ENCODE measurements around the gene INO80C.
"Not testable (repeated sequence)": the region's sequence is repeated elsewhere in the genome, so short reads cannot be mapped to it uniquely, and the experiment has no call there.

The INO80C gene

DNA sequence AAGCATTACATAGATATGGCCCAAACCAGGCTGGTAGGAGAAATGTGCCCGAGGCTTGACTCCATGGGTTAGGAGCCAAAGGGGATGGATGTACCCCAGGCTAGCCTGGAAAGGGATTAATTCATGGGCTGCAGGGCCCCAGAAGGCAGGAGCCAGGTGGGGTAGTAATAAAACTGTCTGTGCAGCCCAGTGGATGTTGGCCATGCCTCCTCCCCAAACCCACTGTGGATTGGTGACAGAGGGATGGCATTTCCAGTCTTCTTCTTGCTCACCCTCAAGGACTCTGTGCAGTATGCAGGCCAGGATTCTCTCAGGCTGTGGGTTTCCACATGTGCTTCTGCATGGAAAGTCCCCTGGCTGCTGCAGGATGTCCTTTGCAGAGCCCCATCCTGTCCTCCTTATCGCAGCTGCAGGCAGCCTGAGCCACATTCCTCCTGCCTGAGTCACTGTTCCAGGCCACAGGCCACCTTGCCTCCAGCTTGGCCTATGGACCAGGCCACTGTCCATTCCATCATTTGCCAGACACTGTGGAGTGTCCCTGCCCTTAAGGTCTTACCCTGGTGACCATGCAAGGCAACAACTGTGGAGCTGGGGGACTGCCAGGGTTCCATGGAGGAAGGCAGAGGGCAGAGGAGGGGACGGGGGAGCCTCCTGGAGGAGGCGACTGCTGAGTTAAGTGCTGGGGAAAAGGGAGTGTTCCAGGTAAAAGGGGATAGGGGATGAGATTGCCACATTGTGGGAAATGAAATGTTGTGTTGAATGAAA lies 38.9 kb downstream of the INO80C start:
- DNase-seq (ENCODE audit: low read depth) = no peak

DNA sequence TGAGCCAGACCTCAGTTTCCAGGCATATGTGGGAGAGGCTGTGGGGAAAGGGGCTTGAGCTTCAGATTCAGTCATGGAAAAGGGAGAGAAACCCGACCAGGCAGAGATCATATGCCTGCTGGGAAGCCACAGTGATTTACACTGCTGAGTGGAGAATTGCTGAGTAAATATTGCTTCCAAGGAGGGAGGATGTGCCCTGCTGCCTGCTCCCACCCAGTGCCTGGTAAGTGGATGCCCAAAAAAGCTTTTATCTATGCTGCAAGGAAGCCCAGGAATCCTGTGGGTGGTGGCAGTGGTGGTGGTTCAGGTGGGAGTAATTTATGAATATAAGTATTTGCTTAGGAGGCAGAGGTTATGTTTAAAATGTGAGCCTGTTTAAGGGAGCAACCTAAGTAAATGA lies 39.5 kb downstream of the INO80C start:
- DNase-seq (ENCODE audit: low read depth) = no peak

GRCh38 chr18:35457140-35457704 lies 40.5 kb downstream of the INO80C start:
- no peak for DNase-seq (ENCODE audit: low read depth)

DNA sequence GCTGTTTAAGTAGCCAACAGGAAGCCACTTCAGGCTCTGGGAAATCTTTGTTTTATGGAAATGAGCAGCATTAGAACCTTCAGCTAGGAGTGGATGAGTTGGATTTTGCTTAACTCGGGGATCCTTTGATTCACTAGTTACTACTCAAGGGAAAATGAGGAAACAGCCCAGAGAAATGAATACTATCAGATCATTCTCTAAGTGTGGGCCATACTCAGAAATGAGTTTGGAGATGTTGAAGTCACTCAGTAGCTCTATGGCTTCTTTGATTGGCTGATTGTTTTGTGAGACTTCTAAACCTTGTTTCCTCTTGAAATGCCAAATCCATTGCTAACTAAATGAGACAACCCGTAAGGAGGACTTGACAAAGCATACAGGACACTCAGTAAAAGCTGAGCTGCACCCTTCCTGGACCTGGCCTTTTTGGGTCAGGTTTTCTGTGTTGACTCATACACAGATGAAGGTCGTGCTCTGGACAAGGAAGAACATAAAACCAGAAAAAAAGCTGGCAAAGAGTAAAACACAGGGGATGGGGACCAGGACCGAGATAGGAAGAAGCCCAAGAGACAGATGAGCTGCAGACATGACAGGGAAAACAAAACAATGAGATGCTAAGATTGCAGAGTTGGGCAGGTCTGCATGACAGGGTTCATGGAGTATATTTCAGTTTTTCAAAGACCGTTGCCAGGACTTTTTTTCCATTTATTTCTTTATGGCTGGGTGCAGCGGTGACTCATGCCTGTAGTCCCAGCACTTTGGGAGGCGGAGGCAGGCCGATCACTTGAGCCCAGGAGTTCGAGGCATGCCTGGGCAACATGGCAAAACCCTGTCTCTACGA lies 41.6 kb downstream of the INO80C start:
- DNase-seq (ENCODE audit: low read depth) = no peak

DNA sequence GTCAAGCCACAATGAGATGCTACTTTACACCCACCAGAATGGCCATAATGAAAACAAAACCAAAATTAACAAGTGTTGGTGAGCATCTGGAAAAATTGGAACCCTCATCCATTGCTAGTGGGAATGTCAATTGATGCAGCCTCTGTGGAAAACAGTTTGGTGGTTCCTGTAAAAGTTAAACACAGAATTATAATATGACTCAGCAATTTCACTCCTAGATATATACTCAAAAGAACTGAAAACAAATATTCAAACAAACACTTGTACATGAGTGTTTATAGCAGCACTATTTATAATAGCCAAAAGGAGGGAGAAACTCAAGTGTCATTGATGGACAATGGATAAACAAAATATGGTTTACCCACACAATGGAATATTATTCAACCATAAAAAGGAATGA lies 43.0 kb downstream of the INO80C start:
- DNase-seq (ENCODE audit: low read depth) = no peak

GRCh38 chr18:35453065-35453464 lies 44.7 kb downstream of the INO80C start:
- not testable (repeated sequence) for DNase-seq (ENCODE audit: low read depth)

DNA sequence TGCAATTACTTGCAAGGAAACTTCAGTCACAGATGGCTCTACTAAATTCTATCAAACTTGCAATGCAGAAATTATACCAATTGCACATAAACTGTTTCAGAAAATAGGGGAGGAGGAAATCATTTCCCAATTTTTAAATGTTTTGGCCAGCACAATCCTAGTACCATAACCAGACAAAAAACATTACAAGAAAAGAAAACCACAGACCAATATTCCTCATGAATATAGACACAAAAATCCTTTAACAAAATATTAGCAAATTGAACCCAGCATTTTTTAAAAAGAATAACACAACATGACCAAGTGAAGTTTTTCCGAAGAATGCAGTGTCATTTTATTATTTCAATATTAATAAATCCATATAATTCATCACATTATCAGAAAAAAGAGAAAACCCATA lies 45.8 kb downstream of the INO80C start:
- no peak for DNase-seq (ENCODE audit: low read depth)

DNA sequence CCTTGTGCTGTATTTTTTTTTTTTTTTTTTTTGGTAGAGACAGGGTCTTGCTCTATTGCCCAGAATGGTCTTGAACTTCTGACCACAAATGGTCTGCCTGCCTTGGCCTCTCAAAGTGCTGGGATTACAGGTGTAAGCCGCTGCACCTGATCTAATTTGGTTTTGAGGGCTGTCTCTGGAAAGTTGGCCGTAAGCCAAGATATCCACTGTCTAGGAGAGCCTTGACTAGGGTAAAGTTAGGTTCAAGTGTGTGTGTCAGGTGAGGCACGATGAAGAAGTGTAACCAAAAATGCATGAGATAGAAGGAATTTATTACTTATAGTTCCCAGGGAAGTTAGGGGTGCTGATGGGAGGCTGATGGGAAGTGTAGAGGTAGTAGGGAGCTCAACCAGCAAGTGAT lies 46.7 kb downstream of the INO80C start:
- DNase-seq (ENCODE audit: low read depth) = no peak

DNA sequence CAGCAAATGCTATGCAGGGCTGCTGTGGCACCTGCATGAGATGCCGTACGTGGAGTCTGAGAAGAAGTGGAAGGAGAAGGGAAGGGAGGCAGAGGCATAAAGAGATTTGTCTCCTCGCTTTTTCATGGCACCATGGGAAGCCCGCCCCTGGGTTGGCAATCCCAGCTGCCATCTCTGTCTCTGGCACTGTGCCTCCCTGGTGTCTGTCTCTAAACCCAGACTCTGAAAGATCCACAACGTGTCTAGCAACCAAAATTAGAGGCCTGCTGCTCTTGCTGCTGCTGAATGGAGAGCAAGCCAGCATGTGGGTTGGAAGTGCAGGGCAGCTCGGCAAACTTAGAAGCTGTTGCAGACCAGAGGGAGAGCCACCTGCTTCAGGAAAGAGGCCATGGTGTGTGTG lies 53.1 kb downstream of the INO80C start:
- no peak for DNase-seq (ENCODE audit: low read depth)

GRCh38 chr18:35443847-35444246 lies 53.9 kb downstream of the INO80C start:
- no peak for DNase-seq (ENCODE audit: low read depth)

- no peak for DNase-seq (ENCODE audit: low read depth)
Observed at GRCh38 chr18:35443434-35443833, 54.3 kb downstream of the INO80C start.

- no peak for DNase-seq (ENCODE audit: low read depth)
Observed at GRCh38 chr18:35442701-35443100, 55.1 kb downstream of the INO80C start.

GRCh38 chr18:35441857-35442595 lies 55.7 kb downstream of the INO80C start:
- no peak for DNase-seq (ENCODE audit: low read depth)

DNA sequence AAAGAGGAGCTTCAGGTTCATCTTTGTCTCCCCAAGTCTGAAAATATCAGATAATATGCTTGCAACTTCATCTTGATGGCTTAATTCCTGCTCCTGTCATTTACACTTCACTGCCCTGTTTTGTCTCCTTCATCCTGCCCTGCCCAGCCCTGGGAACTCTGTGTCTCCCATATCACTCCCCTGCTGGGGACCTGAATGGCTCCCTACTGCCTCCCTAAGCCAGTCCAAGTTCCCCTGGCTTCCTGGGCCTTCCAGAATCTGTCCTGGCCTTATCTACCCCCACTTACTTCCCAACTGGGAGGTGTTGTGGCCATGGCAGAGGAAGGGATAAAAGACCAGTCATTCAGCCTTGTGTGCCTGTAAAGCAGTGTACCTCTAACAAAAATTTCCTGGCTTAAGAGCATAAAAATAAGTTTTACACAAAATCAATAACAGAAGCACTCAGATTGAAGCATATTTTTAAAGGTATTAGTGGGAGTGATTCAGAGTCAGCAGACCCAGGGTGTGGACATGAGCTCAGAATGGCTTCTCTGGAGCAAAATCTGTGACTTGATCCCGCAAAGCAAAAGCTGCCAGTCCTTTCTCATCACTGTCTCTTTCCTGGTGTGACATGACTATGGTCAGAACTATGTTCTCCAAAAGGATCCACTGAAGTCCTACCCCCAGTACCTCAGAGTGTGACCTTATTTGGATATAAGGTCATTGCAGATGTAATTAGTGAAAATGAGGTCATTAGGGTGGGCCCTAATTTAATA lies 59.1 kb downstream of the INO80C start:
- DNase-seq (ENCODE audit: low read depth) = no peak

DNA sequence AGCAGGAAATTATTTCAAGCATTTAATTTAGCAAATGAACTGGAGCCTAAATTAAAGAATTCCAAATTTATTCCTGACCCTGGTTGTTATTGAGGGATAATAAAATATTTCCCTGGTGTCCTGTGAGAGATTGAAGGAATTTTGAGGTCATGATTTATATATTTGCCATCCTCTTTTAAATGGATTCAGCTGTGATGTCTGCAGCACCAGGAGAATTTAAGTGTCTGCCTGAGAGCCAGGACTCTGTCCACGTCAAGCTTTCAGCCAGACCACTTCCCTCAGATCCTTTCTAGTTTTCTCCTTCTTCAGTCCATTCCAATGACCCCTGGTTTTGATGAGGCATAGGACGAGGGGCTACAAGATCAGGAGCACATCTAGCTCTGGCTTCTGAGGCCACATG lies 59.9 kb downstream of the INO80C start:
- no peak for DNase-seq (ENCODE audit: low read depth)

DNA sequence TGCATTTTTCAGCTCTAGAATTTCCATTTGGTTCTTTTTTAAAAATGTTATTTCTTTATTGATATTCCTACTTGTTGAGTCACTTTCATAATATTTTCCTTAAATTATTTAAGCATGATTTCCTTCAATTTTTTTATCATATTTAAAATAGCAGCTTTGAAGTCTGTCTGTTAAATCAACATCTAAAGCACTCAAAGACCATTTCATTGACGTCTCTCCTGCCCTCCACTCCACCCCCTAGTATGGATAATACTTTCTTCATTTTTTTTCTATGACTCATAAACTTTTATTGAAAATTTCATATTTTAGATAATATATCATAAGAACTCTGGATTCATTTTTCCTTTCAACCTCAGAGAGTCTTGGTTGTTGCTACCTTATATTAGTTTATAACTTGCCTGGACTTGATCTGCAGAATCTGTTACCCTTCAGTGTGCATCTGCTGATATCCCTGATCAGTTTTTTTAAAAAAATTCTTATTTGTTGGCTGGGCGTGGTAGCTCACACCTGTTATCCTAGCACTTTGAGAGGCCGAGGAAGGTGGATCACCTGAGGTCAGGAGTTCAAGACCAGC lies 61.6 kb downstream of the INO80C start:
- DNase-seq (ENCODE audit: low read depth) = no peak

GRCh38 chr18:35435401-35435800 lies 62.4 kb downstream of the INO80C start:
- DNase-seq (ENCODE audit: low read depth) = no peak

GRCh38 chr18:35432565-35433001 lies 65.2 kb downstream of the INO80C start:
- no peak for DNase-seq (ENCODE audit: low read depth)

DNA sequence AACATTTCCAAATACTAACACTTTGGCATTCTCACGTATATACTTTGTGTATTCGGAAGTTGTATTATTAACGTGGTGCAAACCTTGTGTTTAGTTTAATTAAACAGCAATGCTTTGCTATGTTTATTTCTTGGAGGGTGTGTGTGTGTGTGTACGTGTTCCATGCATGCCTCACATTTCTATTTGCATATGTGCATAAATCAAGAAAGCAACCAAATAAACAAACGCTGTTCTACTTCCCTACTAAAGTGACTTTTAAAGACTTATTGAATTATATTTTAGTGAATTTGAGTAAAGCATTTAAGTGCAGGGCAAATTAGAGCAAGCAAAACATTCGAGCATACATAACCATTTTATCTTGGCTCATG lies 66.4 kb downstream of the INO80C start:
- no peak for DNase-seq (ENCODE audit: low read depth)

DNA sequence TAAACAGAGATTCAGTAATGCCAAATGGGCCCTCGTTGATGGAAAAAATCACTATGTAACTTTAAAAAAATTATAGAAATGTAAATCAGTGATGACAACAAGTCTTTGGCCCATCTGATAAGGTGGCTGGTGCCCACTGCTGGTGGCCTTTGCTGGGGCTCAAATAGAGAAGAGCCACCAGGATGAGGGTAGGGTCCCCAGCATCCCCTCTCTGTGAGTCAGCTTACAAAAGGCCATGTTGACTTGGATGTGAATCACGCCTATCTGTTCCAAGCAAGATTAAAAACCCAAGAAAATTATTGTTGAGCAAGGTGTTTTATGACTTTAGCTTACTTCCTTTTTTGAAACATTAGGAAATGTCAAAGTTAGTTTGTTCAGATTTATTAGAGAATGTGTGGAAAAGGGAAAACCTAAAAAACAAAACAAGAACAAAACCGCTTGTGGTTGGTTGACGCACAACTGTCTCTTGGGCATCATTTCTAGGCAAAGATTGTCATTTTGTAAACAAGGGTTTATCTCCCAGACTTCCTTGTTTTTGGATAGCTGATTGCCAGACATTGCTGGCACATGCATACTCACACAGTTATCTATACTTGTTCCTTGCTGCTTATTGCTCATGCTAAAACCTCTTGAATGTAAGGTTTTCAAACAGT lies 66.9 kb downstream of the INO80C start:
- DNase-seq (ENCODE audit: low read depth) = no peak

- DNase-seq (ENCODE audit: low read depth) = no peak
Observed at GRCh38 chr18:35426786-35427185, 71.0 kb downstream of the INO80C start.

All from activated T-cell treated with anti-CD3 and anti-CD28 coated beads for 48 hours (primary cell).